MM.1S (cell line): ENCODE measurements around the gene TOLLIP.

ENCODE experiments used
- DNase-seq: peaks from one replicate; pipeline ENCODE4 v3.0.0-alpha.2; 2015
- H2AFZ ChIP-seq: fragments of 300-600 bp; sonication (generic); 2 replicates; pipeline ENCODE4 v1.6.0; 2016; ENCODE audit warnings: antibody characterized with exemption, low read length
- H3F3A ChIP-seq: fragments of 300-600 bp; sonication (generic); 2 replicates; pipeline ENCODE4 v1.6.1; 2016; ENCODE audit warnings: mild to moderate bottlenecking, antibody characterized with exemption, low read length, moderate library complexity, mixed read lengths; ENCODE audit not compliant: insufficient read depth
- H3K27ac ChIP-seq: fragments of 300-600 bp; sonication (generic); 2 replicates; pipeline ENCODE4 v1.5.1; 2016; ENCODE audit warnings: mild to moderate bottlenecking, low read length
- H3K27me3 ChIP-seq: fragments of 300-600 bp; sonication (generic); replicated peaks from 2 replicates; pipeline ENCODE4 v1.6.0; 2016; ENCODE audit warnings: low read length; ENCODE audit not compliant: insufficient read depth
- H3K36me3 ChIP-seq: fragments of 300-600 bp; sonication (generic); replicated peaks from 2 replicates; pipeline ENCODE4 v1.6.1; 2016; ENCODE audit warnings: mild to moderate bottlenecking, low read length, mixed read lengths; ENCODE audit not compliant: insufficient read depth
- H3K4me1 ChIP-seq: fragments of 300-600 bp; sonication (generic); 2 replicates; pipeline ENCODE4 v1.6.1; 2016; ENCODE audit warnings: low read length, mixed read lengths
- H3K4me2 ChIP-seq: fragments of 300-600 bp; sonication (generic); 2 replicates; pipeline ENCODE4 v1.6.0; 2016; ENCODE audit warnings: low read depth, low read length
- H3K4me3 ChIP-seq: fragments of 300-600 bp; sonication (generic); 2 replicates; pipeline ENCODE4 v1.5.1; 2016; ENCODE audit warnings: low read length, mixed read lengths
- H3K79me2 ChIP-seq: fragments of 300-600 bp; sonication (generic); 2 replicates; pipeline ENCODE4 v1.6.1; 2016; ENCODE audit warnings: mixed run types, low read length, mixed read lengths
- H3K9ac ChIP-seq: fragments of 300-600 bp; sonication (generic); 2 replicates; pipeline ENCODE4 v1.6.1; 2016; ENCODE audit warnings: low read length, mixed read lengths
- H3K9me2 ChIP-seq: fragments of 300-600 bp; sonication (generic); replicated peaks from 2 replicates; pipeline ENCODE4 v1.6.1; 2016; ENCODE audit warnings: mild to moderate bottlenecking, low read length, mixed read lengths; ENCODE audit not compliant: insufficient read depth
- H3K9me3 ChIP-seq: fragments of 300-600 bp; sonication (generic); replicated peaks from 2 replicates; pipeline ENCODE4 v1.6.1; 2016; ENCODE audit warnings: mild to moderate bottlenecking, low read length, mixed read lengths; ENCODE audit not compliant: insufficient read depth
- H4K20me1 ChIP-seq: fragments of 300-600 bp; sonication (generic); 2 replicates; pipeline ENCODE4 v1.6.1; 2016; ENCODE audit warnings: mild to moderate bottlenecking, low read length, moderate library complexity, mixed read lengths; ENCODE audit not compliant: insufficient read depth
- CTCF ChIP-seq: fragments of 300-600 bp; sonication (generic); IDR thresholded peaks from 2 replicates; pipeline ENCODE4 v1.5.1; 2016; ENCODE audit warnings: antibody characterized with exemption, low read length, mixed read lengths
- EZH2 ChIP-seq: fragments of 300-600 bp; sonication (generic); optimal IDR thresholded peaks from 2 replicates; pipeline ENCODE3; 2017; ENCODE audit warnings: low read depth, mild to moderate bottlenecking, antibody characterized with exemption, low read length, mixed read lengths
- EZH2phosphoT487 ChIP-seq: fragments of 300-600 bp; sonication (generic); IDR thresholded peaks from 2 replicates; pipeline ENCODE4 v1.6.1; 2018; ENCODE audit warnings: antibody characterized with exemption, low read length

Gene TOLLIP

GRCh38 chr11:1285876-1286275, 23.6 kb downstream of the TOLLIP start:
- Histone ChIP-seq H3K4me1 (no peaks in the 10 kb centered on the region), H3K9ac (no peak overlapping the region), H3K9me3 (no peaks in the 10 kb centered on the region), H3K27me3 (no peaks in the 10 kb centered on the region), H3F3A (no peaks in the 10 kb centered on the region), H3K27ac (no peak overlapping the region), H3K4me2 (no peak overlapping the region), H3K4me3 (no peak overlapping the region), H3K9me2 (no peaks in the 10 kb centered on the region), H2AFZ (no peak overlapping the region), H4K20me1 (no peaks in the 10 kb centered on the region), H3K79me2 (no peaks in the 10 kb centered on the region), H3K36me3 (no peaks in the 10 kb centered on the region)
- no peak for TF ChIP-seq CTCF
- no peak for TF ChIP-seq EZH2
- TF ChIP-seq EZH2phosphoT487: no peak
- no peak for DNase-seq

GRCh38 chr11:1285316-1285744, 24.1 kb downstream of the TOLLIP start:
- no peak overlapping the region for H3K4me2 ChIP-seq
- TF ChIP-seq EZH2phosphoT487 (no peak), EZH2 (no peak), CTCF (no peak)

DNA sequence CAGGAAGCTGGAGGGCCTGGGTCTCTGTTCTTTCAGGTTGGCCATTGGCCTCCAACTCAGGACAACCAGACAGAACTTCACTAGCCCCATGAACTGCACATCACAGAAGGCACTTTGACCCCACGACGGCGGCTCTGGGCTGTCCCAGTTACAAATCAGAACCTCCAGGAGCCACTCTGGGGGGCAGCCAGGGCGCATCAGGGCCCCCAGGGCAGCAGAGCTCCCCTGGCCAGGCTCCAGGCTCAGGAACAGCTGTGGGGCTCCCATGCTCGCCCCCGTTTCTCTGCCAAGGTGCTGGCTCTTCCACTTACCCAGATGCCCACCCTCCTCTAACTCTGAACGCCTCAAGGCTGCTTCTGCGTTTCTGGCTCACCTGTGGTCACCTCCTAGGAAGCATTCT, 25.5 kb downstream of the TOLLIP start:
- no peaks in the 10 kb centered on the region for H3K27me3 ChIP-seq
- H3K4me3 ChIP-seq: no peak overlapping the region
- H3K79me2 ChIP-seq: no peaks in the 10 kb centered on the region
- H3K4me1 ChIP-seq: no peaks in the 10 kb centered on the region
- no peak overlapping the region for H3K27ac ChIP-seq
- no peaks in the 10 kb centered on the region for H4K20me1 ChIP-seq
- H3K9ac ChIP-seq: no peak overlapping the region
- H3K36me3 ChIP-seq: no peaks in the 10 kb centered on the region
- no peak overlapping the region for H2AFZ ChIP-seq
- no peaks in the 10 kb centered on the region for H3F3A ChIP-seq
- H3K4me2 ChIP-seq: no peak overlapping the region
- H3K9me3 ChIP-seq: no peaks in the 10 kb centered on the region
- no peaks in the 10 kb centered on the region for H3K9me2 ChIP-seq
- no peak for DNase-seq
- TF ChIP-seq EZH2phosphoT487 (no peak), CTCF (no peak), EZH2 (no peak)

More at GRCh38 chr11:1285316-1285744, 24.1 kb downstream of the TOLLIP start:
- Histone ChIP-seq H4K20me1 (no peaks in the 10 kb centered on the region), H3K27me3 (no peaks in the 10 kb centered on the region), H3F3A (no peaks in the 10 kb centered on the region), H3K4me3 (no peak overlapping the region), H3K9ac (no peak overlapping the region), H3K27ac (no peak overlapping the region), H2AFZ (no peak overlapping the region), H3K4me1 (no peaks in the 10 kb centered on the region), H3K9me2 (no peaks in the 10 kb centered on the region), H3K36me3 (no peaks in the 10 kb centered on the region), H3K9me3 (no peaks in the 10 kb centered on the region), H3K79me2 (no peaks in the 10 kb centered on the region)
- no peak for DNase-seq
